Activated CD4-positive, alpha-beta T cell treated with anti-CD3 and anti-CD28 coated beads, Interleukin-10, Interleukin-2, amounts not matched to agents 100 ng/mL and 50 ng/mL, durations not matched to agents 16 hours and 8 hours (primary cell): ENCODE measurements around the gene RNF152.
"Not testable (repeated sequence)": the region's sequence is repeated elsewhere in the genome, so short reads cannot be mapped to it uniquely, and the experiment has no call there.

Source experiments
- DNase-seq: peaks from one replicate; pipeline ENCODE4 v3.0.0-alpha.2; 2020

The RNF152 gene

GRCh38 chr18:61808286-61808685, 84.5 kb downstream of the RNF152 start:
- DNase-seq = no peak

GRCh38 chr18:61803393-61803792, 89.4 kb downstream of the RNF152 start:
- no peak for DNase-seq

DNA sequence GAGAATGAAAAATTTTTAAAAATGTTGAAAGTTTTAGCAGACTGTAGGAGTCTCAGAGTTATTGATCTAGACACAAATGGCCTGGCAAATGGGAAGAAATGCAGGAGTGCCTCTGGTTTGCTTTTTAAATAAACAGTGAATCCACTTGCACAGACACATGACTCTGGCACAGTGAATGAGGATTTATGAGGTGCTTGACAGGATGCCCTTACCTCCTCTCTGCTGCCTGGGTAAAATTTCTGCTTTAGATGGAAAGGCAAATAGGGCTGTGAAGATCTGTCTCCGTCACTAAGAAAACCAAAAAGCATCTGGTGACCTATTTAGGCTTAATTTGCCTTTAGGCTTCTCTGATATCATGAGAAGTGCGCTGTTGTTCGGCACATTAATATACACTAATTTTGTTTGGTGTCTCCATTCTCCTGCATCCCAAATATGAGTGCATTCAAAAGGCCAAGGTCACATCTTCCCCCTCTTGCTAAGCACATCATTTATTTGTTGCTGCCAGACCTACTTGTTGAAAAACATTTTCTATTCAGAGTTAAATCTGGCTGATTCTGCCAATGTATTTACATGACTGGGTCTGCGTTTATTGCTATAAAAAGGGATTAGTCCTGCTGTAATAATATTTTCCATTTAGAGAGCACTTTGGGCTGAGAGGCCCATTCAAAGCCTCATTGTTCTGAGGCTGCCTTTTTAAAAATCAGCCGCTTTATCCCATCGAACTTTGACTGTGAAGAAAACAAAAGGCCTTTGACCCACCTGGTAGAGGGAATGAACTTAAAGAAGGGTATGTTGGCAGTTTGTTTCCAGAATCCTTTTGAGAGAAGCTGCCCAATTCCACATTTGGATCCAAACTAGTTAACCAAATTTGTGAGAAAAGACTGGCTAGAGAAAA, 94.9 kb downstream of the RNF152 start:
- DNase-seq = no peak

DNA sequence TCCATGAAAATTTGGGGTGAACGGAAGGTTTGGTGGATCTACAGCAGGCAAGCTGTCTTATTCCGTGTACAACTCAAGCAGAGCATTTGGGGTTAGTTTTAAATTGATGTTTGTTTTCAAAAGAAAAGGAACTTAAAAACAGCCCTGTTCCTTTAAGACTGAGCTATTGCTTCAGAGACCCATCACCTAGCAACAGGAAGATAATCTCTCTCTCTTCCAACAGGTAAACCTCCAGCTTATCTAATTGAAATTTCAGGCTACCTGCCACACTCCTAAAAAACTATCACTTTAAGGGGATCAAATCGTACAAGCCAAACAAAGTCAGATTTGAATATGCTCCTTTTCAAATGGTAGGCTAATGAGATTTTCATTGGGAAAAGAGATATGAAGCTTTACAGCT, 101.8 kb downstream of the RNF152 start:
- DNase-seq = no peak

DNA sequence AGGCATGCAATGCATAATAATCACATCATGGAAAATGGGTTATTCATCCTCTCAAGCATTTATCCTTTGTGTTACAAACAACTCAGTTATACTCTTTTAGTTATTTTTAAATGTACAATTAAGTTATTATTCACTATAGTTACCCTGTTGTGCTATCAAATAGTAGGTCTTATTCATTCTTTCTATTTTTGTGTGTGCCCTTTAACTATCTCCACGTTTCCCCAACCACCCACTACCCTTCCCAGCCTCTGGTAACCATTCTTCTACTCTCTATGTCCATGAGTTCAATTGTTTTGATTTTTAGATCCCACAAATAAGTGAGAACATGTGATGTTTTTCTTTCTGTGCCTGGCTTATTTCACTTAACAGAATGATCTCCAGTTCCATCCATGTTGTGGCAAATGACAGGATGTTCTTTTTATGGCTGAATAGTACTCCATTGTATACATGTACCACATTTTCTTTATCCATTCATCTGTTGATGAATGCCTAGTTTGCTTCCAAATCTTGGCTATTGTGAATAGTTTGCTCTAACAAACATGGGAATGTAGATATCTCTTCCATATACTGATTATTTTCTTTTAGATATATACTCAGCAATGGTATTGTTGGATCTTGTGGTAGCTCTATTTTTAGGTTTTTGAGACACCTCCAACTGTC, 105.7 kb downstream of the RNF152 start:
- DNase-seq = not testable (repeated sequence)

DNA sequence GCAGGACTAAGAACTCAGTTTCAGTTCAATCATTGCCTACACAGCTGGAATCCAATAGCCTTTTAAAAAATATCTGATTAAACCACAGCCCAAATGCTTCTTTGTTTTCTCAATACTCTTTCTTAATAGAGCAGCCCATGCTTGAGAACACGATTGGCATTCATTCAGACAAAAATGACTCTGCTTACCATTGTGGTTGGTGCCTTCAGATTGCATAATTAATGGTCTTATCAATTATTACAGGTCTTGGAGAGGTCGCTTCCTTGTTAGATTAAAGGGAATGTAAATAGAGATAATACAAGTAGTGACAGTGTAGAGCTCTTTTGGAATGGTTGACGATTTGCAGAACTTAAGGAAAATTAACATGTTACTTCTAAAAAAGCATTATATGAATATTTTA, 107.2 kb downstream of the RNF152 start:
- no peak for DNase-seq

DNA sequence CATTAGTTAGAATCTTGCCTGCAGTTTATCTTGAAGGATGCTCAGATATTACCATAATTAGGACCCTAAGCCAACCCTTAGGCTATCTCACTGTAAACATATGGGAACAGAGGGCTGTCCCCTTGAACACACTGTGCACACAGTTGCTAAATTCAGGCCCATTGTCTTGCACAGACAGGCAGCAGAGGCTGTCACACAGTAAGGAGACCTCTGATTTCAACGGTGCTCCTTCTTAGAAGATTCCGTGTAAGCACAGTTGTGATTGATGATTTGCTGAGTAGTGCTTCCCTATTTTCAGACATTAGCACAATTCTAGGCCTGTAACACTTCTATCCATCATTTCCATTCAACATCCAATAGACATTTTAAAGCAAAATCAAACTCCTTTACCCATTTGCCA, 108.0 kb downstream of the RNF152 start:
- no peak for DNase-seq

GRCh38 chr18:61782545-61782944, 110.3 kb downstream of the RNF152 start:
- DNase-seq = no peak

- DNase-seq = not testable (repeated sequence)
Measured at GRCh38 chr18:61776201-61776600, 116.6 kb downstream of the RNF152 start.

DNA sequence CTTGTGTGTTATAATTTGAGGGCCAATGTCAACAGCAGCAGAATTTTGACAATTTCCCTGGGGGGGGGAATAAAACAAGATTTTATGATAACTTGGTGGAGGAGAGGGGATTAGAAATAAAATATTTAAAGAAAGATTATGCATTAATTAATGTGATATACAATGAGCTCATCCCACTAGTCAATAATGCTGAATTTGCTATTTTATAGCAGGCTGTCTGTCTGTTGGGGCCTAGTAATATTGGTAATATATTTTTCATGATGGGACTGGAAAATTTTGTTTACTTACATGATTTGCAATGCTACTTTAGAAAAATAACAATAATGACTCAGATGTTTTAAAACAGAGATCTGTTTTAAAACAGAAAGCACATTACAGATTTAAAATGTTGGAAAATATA, 118.0 kb downstream of the RNF152 start:
- DNase-seq = no peak

GRCh38 chr18:61772293-61772848, 120.4 kb downstream of the RNF152 start:
- DNase-seq = no peak

DNA sequence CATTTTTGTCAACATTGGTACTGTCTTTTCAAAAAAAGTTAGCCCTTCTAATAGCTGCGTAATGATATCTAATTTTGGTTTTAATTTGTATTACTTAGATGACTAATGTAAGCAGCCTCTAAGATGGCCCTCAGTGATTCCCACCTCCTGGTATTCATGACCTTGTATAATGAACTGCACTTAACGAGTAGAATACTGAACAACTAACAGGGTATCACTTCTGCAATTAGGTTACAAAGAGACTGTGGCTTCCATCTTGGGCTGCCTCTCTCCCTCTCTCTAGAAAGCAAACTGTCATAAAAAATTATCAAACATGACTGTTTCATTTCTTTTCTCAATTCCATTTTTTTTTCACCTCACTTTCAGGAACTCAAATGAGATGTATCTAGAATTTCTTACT, 120.9 kb downstream of the RNF152 start:
- DNase-seq = no peak

DNA sequence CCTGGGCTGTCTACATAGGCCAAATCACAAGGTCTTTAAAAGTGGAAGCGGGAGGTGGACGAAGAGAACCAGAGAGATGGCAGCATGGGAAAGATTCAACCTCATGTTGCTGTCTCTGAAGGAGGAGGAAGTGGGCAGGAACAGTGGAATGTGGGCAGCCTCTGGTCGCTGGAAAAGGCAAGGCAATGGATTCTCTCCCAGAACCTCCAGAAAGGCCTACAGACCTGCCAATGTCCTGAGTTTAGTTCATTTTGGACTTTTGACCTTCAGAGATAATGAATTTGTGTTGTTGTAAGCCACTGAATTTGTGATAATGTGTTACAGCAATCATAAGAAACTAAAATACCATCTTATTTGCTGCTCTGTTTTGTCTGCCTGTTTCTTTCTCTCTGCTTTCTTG, 122.5 kb downstream of the RNF152 start:
- DNase-seq = no peak

DNA sequence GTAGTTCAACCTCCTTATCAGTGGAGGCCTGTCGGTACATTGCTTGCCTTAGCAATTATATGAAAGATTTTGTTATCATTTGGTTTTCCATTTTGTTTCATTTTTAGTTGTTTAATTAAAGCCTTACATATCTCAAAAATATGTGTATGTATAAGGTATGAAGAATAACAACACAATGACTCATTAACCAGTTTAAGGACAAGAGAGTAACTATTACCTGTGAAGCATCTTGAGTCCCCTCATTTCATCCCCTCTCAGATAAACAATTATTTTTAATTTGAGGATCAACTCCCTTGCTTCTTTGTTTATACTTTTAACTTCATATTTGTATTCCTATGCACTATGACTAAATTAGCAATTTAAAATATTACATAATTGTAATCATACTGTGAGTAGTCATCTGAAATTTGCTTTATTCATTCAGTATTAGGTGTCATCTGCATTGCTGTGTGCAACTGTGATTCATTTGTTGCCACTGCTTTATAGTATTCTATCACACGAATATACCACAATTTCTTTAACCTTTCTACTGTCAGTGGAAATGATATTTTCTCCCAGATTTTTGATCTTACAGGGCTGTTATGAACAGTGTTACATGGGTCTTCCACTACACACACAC, 126.4 kb downstream of the RNF152 start:
- no peak for DNase-seq

DNA sequence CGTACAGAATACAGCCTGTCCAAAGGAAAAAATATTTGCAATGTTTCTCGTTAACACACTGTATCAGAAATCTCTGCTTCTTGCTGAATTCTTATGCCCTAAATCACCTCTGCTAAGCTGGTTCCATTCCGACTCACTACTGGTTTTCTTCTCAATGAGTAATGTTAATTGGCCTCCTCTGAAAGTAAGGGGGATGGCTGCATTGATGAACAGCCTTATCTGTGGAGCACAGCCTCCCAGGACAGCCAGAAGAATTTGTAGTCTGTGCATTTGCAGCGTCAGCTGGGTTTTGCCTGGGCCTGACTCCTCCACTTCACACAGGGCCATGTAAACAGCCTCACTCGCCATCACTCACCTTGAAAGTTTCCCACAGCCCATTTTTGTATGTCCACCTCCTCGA, 127.7 kb downstream of the RNF152 start:
- DNase-seq = no peak

DNA sequence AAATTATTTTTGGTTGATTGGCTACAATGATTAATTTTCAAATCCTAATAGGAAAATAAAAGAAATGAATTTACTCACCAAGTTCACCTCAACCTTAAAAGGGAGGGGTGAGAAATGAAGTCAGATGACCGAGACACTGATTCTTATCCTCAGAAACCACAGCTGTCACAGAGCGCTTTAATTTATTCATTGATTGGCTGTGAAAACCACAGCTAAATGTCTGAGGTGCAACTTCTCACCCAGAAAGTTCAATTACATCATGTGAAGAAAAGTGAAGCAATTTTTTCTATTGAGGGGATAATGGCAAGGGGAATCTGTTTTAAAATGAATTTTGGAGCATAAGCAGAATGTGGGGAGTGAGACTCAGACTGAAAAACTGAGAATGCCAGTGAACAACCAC, 128.4 kb downstream of the RNF152 start:
- DNase-seq = peak; percentile 57

DNA sequence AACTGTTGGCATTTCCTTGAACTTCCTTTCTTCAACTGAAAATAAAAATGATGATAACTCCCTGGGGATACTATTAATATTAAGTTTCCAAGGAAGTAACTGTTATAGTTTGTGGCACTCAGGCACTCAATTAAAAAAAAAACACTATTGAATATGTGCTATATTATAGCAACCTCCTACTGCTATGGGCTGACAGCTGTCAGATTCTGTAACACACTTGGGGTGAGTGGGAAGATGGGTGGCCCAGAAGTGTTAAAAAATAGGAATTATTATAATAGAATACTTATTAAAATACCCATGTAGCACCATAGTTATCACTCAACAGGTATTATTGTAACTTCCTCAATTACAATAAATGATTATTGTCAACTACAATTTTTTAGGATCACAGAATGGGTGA, 130.9 kb downstream of the RNF152 start:
- DNase-seq = no peak
